GM10266 (cell line): ENCODE data around the gene RRAD.
"Not testable (repeated sequence)": the region's sequence is repeated elsewhere in the genome, so short reads cannot be mapped to it uniquely, and the experiment has no call there.

Experiments
- DNase-seq: peaks from one replicate; pipeline ENCODE4 v3.0.0; 2012; ENCODE audit errors: extremely low spot score
- TF ChIP-seq, protein P1 (sequence below): IDR thresholded peaks from 2 replicates; pipeline ENCODE4 v1.5.1; 2012; ENCODE audit warnings: mild to moderate bottlenecking, low read depth; ENCODE audit not compliant: control insufficient read depth, insufficient read depth; ENCODE audit errors: missing control alignments

Gene RRAD

DNA sequence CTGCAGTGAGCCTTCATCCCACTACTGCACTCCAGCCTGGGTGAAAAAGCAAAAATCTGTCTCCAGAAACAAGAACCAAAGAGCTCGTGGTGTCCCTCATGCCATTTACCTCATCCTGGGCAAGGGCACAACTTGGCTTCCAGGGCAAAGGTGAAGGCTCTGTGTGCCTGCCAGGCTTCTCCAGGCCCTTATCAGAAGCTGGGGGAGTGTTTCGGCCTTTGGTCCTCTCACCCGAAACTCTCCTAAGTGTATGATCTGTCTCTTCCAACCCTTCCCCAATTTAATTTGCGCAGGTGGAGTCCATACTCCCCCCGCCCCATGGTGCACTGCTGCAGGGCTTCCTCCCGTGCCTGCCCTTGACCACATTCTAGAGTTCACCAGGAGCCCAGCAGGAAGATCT, 11.1 kb upstream of the RRAD start:
- DNase-seq = no peak
- TF ChIP-seq, protein P1, sequence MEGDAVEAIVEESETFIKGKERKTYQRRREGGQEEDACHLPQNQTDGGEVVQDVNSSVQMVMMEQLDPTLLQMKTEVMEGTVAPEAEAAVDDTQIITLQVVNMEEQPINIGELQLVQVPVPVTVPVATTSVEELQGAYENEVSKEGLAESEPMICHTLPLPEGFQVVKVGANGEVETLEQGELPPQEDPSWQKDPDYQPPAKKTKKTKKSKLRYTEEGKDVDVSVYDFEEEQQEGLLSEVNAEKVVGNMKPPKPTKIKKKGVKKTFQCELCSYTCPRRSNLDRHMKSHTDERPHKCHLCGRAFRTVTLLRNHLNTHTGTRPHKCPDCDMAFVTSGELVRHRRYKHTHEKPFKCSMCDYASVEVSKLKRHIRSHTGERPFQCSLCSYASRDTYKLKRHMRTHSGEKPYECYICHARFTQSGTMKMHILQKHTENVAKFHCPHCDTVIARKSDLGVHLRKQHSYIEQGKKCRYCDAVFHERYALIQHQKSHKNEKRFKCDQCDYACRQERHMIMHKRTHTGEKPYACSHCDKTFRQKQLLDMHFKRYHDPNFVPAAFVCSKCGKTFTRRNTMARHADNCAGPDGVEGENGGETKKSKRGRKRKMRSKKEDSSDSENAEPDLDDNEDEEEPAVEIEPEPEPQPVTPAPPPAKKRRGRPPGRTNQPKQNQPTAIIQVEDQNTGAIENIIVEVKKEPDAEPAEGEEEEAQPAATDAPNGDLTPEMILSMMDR = no peak

DNA sequence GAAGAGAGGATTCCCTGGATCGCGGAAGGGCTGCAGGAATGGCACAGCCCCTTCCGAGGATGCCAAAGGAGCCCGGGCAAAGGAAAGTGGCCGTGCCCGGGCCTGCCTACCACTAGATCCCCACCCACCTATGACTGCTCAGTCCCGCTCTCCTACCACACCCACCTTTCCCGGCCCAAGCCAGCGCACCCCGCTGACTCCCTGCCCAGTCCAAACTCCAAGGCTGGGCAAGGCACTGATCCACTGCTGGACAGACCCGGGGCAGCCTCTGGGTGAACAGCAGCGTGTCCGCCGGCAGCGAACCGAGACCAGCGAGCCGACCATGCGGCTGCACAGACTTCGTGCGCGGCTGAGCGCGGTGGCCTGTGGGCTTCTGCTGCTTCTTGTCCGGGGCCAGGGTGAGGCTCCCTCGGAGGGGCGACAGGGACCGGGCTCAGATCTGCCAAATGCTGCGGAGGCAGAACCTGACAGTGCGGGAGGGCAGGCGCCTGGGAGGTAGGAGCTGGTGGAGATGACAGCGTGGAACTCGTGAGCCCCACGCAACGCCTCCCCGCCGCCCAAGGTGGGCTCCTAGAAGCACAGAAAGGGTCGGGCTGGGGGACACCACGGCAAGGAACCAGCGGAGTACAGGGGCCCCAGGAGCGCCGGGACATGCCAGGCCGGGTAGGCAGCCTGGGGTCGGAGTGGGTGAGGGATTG, 10.1 kb upstream of the RRAD start, which contains the start of gene CES2:
Gene CES2, plus strand, starts transcription at position 203 of the 698 bp plus-strand sequence. Its CDS starts 120 bp downstream, at position 323.
- no peak for DNase-seq
- TF ChIP-seq, protein P1 = no peak

DNA sequence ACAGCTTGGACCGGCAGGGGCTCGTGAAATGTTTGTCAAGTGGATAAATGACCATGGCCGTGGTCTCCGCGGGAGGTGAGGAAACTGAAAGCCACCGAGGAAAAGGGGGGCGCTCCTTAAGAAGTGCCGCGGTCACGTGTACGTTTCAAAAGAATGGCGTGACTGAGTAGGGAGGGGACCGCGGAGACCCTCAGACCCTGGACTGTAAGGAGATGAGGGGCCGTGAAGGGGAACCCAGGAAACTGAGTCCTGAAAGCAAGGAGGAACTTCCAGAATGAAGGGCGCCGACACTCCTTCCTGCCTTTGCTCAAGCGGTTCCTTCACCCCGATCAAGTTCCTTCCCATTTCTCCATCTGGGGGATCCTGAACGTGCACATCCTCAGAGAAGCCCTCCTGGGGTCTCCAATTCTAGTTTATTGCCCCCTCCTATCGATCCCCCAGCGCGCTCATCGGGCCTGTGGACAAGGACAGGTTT, 9.5 kb upstream of the RRAD start:
- DNase-seq = not testable (repeated sequence)

DNA sequence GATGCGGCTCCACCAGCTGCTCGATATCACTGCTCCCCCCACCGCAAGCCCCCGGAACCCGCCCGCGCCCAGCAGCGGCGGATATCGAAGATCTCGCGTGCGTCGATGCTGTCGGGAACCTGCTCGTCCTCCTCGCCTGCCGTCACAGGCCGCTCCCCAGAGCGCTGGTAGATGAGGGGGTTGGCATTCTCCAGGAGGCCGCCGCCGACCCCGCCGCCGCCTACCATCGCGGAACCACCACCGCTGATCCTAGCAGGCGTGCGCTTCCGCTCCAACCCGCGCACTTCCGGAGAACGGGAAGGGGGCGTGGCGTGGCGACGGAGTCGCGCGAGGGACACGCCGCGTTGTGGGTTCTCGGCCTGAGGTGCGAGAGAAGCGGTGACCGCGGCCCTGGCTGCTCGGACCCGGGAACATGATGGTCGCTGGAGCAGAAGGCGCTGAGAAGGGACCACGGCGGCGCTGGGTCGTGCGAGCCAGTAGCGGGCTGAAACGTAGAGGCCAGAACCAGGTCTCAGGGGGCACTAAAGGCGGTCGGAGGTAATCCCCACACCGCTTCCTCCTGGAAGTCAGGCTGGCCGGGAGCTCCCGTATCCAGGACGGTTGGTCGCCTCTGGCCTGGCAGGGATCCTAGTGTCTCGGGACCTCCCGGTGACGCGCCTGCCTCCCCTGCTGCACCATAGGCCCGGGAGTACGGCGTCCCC, 9.0 kb upstream of the RRAD start, which contains the start of gene CIAO2B:
Gene CIAO2B, minus strand, starts transcription at position 265 of the 701 bp plus-strand sequence. Its CDS starts 38 bp downstream, at position 227.
- TF ChIP-seq, protein P1 = no peak
- DNase-seq = peak; percentile 90

DNA sequence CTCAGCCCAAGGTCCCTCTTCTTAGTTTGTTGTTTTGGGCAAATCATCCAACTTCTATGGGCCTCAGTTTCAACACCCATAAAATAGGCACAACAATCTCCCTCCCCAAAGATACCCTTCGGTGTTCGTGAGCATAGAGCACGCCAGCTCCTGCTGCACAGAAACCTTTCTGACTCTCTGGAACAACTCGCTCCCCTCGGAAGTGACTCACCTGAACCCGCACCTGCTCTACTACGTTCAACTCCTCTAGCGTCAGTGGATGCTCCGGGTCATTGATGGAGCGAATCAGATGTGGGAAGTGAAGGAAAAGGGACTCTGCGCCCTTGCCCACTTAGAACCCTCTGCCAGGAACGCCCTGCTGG, 8.4 kb upstream of the RRAD start:
- no peak for DNase-seq
- TF ChIP-seq, protein P1 = no peak

DNA sequence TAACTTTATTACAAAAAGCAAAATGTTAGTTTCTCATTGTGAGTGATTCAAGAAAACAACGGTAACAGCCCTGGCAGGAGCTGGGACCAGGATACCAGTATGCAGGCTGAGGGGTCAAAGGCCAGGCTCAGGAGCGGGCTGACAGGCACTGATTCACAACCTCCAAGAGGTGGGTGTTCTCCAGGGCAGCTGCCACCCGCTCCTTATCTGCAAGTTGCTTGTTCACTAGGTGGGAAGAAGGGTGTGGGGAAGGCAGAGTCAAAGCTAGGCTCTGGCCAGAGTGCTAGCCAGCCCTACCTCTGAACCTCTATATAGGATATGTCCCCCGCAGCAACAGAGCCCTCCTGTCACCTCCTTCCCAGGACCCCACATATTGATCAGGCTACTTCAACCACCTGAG, 6.7 kb upstream of the RRAD start:
- DNase-seq = no peak
- TF ChIP-seq, protein P1 = no peak

DNA sequence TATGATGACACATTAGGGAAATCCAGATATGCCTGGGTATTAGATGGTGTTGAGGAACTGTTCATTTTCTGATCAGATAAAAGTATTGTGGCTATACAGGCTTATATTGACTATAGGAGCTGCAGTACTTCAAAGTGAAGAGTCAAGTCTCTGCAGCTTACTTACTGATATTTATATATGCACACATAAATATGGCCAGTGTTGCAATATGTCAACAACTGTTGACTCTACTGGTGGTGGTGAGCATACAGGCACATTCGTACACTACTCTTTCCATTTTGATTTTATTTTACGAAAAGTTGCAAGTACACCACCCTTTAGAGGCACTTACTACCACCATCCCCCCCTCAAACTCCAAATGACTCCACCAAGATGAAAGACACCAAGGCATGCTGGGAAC, 6.3 kb upstream of the RRAD start:
- DNase-seq = no peak
- TF ChIP-seq, protein P1 = no peak
